GM12873 (cell line): ENCODE results near the gene COL25A1.

Experiments
- CTCF ChIP-seq: IDR thresholded peaks from 2 replicates; pipeline ENCODE4 v1.5.1; 2012; ENCODE audit warnings: low read depth, mild to moderate bottlenecking, moderate library complexity, low read length, control low read depth; ENCODE audit not compliant: insufficient read depth; ENCODE audit errors: missing control alignments

The COL25A1 gene

GRCh38 chr4:108972613-108973283 is 329.7 kb downstream of the COL25A1 start:
- no peak for TF ChIP-seq CTCF

- TF ChIP-seq CTCF: no peak
These were observed 331.0 kb downstream of the COL25A1 start for GRCh38 chr4:108971473-108971872.

- no peak for TF ChIP-seq CTCF
These were observed 336.9 kb downstream of the COL25A1 start for GRCh38 chr4:108965472-108966076.

GRCh38 chr4:108965016-108965415 is 337.4 kb downstream of the COL25A1 start:
- TF ChIP-seq CTCF: no peak

- no peak for TF ChIP-seq CTCF
These were observed 338.5 kb downstream of the COL25A1 start for GRCh38 chr4:108963910-108964309.

GRCh38 chr4:108959491-108959890 is 343.0 kb downstream of the COL25A1 start:
- TF ChIP-seq CTCF: no peak

- TF ChIP-seq CTCF: no peak
These were observed 347.6 kb downstream of the COL25A1 start for GRCh38 chr4:108954880-108955279.
